Measurements from ENCODE around the gene PDIA5. TPM values are rescaled to one million over a fixed set of nuclear protein-coding genes. Genes with fewer than 3 reads are reported as not detected.

Gene PDIA5
- total RNA-seq, 1 donor from 2014 or later: 6.0 TPM

GRCh38 chr3:123134671-123135070, 67.8 kb downstream of the PDIA5 start:
- Histone ChIP-seq H3K9me3 (replicated peaks) (no peaks in the 10 kb centered on the region), H3K27ac (replicated peaks) (no peak overlapping the region), H3K4me3 (no peak overlapping the region), H3K27me3 (ENCODE audit: low read depth) (no peaks in the 10 kb centered on the region), H3K4me1 (no peaks in the 10 kb centered on the region), H3K36me3 (peaks cover 29% of the 10 kb centered on the region)
- intact Hi-C loops (cut with micrococcal nuclease): no loop called here
- TF ChIP-seq, protein P1, sequence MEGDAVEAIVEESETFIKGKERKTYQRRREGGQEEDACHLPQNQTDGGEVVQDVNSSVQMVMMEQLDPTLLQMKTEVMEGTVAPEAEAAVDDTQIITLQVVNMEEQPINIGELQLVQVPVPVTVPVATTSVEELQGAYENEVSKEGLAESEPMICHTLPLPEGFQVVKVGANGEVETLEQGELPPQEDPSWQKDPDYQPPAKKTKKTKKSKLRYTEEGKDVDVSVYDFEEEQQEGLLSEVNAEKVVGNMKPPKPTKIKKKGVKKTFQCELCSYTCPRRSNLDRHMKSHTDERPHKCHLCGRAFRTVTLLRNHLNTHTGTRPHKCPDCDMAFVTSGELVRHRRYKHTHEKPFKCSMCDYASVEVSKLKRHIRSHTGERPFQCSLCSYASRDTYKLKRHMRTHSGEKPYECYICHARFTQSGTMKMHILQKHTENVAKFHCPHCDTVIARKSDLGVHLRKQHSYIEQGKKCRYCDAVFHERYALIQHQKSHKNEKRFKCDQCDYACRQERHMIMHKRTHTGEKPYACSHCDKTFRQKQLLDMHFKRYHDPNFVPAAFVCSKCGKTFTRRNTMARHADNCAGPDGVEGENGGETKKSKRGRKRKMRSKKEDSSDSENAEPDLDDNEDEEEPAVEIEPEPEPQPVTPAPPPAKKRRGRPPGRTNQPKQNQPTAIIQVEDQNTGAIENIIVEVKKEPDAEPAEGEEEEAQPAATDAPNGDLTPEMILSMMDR (IDR thresholded peaks at IDR 0.05; ENCODE audit: borderline replicate concordance): no peak
- no peak for DNase-seq

DNA sequence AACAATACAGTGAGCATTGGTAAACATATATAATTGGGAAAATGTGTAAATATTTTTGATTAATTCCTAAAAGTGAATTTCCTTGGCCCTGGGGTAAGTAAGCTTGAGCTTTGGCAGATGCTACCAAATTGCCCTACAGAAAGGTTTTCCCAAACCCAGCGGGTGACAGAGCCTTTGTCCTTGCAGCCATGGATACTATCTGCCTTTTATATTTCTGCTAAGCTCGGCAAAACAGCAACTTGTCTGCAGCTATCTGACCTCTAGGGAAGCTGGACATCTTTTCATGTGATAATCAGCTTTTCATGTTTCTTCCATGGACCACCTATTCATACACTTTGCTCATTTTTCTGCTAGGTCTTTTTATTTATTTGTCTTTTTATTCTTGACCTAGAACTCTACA, 70.2 kb downstream of the PDIA5 start:
- intact Hi-C loops (cut with micrococcal nuclease): no loop called here
- TF ChIP-seq, protein P1 (IDR thresholded peaks at IDR 0.05; ENCODE audit: borderline replicate concordance): no peak
- DNase-seq: no peak
- Histone ChIP-seq H3K27ac (replicated peaks) (no peak overlapping the region), H3K4me1 (no peaks in the 10 kb centered on the region), H3K27me3 (ENCODE audit: low read depth) (no peaks in the 10 kb centered on the region), H3K4me3 (no peak overlapping the region), H3K36me3 (peaks cover 28% of the 10 kb centered on the region), H3K9me3 (replicated peaks) (no peaks in the 10 kb centered on the region)

DNA sequence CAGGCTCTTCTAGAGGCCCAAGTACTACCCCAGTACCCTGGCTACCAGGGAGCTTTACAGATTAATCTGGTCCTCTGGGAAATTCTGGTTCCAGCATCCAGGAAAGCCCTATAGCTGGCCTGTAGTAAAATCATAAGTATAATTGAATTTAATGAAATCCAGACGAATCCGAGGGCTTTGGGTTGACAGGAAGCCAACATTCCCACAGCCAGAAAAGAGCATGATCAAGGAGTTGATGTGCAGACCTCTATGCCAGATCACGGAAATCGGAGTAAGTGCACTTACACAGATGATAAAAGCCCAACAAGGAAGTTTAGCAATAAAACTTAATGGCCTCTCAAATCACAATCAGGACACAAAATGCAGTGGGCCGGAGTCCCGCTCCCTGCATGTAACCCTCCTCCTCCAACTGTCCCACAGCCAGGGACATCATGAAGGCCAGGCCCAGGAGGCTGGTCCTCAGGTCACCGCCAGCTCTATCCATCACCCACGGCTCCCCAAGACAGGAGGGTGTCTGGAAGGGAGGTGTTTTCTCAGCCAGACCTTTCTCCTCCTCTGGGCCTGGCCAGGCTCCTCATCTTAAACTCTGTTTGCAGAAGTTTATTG, 72.1 kb downstream of the PDIA5 start:
- TF ChIP-seq, protein P1 (IDR thresholded peaks at IDR 0.05; ENCODE audit: borderline replicate concordance): no peak
- no peak for DNase-seq
- no peaks in the 10 kb centered on the region for H3K4me1 ChIP-seq
- no peak overlapping the region for H3K4me3 ChIP-seq
- H3K36me3 ChIP-seq: peaks cover 33% of the 10 kb centered on the region
- no peaks in the 10 kb centered on the region for H3K27me3 ChIP-seq (ENCODE audit: low read depth)
- intact Hi-C loops (cut with micrococcal nuclease): no loop called here
- no peak overlapping the region for H3K27ac ChIP-seq (replicated peaks)
- H3K9me3 ChIP-seq (replicated peaks): no peaks in the 10 kb centered on the region

GRCh38 chr3:123139522-123139921, 72.7 kb downstream of the PDIA5 start:
- no peak for DNase-seq
- H3K27ac ChIP-seq (replicated peaks): no peak overlapping the region
- H3K9me3 ChIP-seq (replicated peaks): no peaks in the 10 kb centered on the region
- no peaks in the 10 kb centered on the region for H3K4me1 ChIP-seq
- H3K36me3 ChIP-seq: peaks cover 33% of the 10 kb centered on the region
- TF ChIP-seq, protein P1 (IDR thresholded peaks at IDR 0.05; ENCODE audit: borderline replicate concordance): no peak
- H3K4me3 ChIP-seq: no peak overlapping the region
- no peaks in the 10 kb centered on the region for H3K27me3 ChIP-seq (ENCODE audit: low read depth)
- intact Hi-C loops (cut with micrococcal nuclease): no loop called here

GRCh38 chr3:123140550-123140949, 73.7 kb downstream of the PDIA5 start:
- H3K27me3 ChIP-seq (ENCODE audit: low read depth): no peaks in the 10 kb centered on the region
- H3K36me3 ChIP-seq: peaks cover 38% of the 10 kb centered on the region
- H3K27ac ChIP-seq (replicated peaks): no peak overlapping the region

More at GRCh38 chr3:123140550-123140949, 73.7 kb downstream of the PDIA5 start:
- Histone ChIP-seq H3K4me1 (no peaks in the 10 kb centered on the region), H3K9me3 (replicated peaks) (no peaks in the 10 kb centered on the region), H3K4me3 (no peak overlapping the region)
- TF ChIP-seq, protein P1 (IDR thresholded peaks at IDR 0.05; ENCODE audit: borderline replicate concordance): no peak
- intact Hi-C loops (cut with micrococcal nuclease): no loop called here
- no peak for DNase-seq
